NCI-H2227 (cell line): ENCODE data around the gene NFIX.

Experiments
- DNase-seq: peaks from one replicate; lab custom pipeline; 2025; ENCODE audit not compliant: unreplicated experiment; lab: John Stamatoyannopoulos, UW

The NFIX gene

DNA sequence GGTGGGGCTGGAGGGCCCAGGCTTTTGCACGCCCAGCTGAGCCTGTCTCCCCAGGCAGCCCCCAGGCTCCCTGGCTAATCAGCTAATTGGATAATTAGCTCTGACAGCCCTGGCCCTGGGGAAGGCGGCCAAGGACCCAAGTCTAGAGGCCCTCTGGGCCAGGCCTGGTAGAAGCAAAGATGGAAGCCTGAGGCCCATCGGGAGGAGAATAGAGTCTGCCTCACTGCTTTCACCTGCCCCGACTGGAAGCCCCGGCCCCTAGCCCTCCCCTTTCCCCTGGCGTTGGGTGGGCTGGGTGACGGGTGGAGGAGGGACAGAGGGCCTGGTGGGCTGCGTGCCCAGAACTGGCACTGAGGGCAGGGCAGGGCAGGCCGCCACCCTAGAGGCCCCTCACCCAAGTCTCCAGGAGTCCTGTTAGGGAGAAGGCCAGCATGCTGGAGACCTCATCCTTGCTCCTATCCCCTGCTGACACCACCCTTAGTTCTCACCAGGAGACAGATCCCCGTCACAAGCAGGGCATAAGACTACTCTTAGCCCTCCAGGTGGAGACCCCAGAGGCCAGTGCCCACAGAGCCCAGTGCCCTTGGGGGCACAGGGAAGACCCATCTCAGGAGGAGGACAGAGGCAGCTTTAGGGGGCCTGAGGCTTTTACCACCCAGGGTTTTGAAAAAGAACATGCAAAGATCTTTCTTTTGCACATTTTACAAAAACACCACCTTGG, 95.4 kb downstream of the NFIX start:
- DNase-seq = no peak

- DNase-seq = no peak
These were observed 96.3 kb downstream of the NFIX start for GRCh38 chr19:13091400-13092157.

- no peak for DNase-seq
These were observed 96.9 kb downstream of the NFIX start for GRCh38 chr19:13092158-13092543.

GRCh38 chr19:13092606-13093235, 97.4 kb downstream of the NFIX start:
- no peak for DNase-seq

DNA sequence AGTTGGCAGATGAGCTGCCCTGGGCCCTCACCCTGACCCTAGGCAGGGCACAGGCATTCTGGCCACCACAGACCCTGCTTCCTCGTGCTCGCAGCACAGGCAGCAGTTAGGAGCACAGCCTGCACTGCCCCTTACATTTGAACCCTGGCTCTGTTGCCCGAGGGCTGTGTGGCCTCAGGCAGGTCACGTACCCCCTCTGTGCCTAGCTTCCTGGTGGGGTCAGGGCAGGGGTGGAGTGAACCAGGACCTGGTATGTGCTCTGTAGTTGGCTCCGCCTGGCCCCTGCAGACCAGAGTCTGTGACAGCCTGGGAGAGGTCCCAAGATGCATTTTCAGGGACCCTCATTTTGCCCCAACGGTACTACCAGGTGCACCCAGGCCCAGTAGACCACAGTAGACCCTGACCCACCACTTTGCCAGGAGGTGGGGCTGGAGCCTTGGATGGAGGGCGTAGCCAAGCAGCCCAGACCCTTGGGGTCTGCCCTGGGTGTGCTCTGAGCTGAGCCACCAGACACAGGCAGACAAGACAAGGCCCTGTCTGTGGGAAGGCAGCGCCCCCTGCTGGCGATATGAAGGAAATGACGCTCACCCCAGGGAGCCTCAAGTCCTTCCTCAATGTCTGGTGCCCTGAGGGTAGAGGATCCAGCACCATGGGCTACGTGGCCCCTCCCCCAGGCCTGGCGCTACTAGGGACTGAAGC, 98.3 kb downstream of the NFIX start:
- peak; percentile 81 for DNase-seq

DNA sequence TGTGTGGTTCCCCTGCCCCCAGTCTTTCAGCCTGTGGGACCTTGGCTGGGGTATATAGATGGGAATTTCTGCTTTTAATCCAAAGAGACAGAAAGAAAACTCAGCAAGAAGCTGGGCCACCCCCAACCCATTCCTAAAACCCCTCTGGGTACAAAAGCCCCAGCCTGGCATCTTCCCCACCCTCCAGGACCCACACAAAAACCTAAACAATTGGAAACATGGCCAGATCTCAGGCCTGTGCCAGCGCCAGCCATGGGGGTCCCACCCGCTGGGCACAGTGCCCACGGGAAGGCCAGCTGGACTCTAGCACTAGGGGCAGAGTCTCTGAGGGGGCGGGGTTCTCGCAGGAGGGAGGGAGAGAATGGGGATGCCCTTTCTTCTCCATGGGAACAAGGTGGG, 98.8 kb downstream of the NFIX start:
- no peak for DNase-seq

DNA sequence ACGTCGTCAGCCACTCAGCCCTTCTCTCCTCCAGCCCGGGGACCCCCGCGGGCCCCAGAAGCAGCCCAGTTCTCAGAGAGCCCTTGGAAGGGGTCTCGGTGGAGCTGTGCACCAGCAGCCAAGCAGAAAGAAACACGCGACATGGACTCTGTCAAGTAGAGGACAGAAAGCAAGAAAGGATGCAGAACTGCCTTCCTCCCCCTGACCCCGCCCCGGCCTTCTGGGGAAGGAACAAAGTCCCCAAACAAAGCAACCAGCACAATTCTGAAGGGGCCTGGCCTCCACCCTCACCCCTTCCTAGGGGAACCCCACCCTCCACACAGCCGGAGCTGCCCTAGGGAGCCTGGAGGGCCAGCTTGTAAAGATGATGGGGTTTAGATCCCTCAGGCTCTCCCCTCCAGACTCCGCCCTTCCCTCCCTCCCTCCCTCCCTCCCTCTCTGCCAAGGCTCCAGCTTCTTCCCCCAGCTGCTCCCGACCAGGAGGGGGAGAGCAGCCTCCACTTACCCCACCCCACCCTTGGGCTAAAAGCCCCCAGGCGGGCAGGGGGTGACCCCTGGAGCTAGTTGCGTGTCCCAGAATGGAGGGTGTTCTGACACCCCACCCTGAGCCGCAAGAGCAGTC, 99.6 kb downstream of the NFIX start:
- peak; percentile 21 for DNase-seq

DNA sequence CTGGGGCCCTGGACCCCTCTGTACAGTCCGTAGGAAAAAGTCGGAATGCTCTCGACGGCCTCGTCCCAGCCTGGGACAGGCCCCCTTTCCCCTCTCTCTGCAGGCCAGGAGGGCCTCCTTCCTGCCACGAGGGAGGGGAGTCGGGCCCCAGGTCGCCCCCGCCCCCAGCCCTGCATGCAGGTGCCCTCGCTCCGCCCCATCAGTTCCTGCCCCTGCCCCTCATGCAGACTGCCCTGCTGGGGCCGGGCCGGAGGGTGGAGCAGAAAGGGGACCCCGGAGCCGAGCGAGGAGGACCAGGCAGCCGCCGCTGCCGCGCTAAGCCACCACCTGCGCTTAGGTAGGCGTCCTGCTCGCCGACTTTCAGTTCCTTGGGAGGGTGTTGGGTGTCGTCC, 100.1 kb downstream of the NFIX start:
- DNase-seq = no peak

DNA sequence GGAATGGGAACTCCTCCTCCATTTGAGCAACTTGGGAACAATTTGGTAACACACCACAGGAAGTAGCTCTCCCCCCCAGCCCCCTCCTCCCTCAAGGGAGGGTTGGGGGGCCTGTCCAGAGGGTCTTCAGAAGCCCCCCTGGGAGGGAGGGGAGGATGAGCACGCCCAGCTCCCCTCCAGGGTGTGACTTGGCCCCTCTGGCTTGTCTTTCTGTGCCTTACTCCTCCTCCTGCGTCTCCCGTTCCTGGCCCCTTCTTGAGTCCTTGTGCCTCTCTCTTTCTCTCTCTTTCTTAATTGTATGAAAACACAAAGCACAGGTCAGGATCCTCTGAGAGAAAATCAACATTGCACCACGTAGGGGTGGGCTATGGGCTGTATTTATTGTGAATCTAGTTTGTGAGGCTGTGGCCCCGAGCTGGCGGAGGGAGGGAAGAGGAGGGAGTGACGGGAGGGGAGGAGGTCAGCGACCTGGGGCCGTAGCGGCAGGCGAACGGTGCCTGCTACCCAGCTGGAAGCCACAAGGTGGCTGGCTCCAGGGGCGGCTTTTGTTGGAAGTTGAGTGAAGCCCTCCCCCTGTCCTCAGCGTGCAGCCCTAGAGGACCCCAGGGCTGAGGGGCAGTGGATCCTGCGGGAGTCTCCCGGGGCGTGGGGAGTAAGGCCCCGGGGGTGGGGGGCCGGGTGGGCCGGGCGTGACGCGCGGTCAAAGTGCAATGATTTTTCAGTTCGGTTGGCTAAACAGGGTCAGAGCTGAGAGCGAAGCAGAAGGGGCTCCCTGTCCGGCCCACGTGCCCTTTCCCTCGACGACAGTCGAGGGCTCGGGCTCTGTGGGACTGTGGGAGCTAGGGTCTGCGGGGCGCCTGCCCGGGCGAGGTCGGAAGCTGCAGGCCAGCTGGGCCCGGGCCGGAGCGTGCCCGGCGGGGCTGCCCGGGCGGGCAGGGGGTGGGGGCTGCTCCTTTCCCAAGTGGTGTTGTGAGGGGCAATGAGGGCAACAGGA, 101.0 kb downstream of the NFIX start:
- no peak for DNase-seq

GRCh38 chr19:13097033-13097462, 101.8 kb downstream of the NFIX start:
- DNase-seq = no peak

DNA sequence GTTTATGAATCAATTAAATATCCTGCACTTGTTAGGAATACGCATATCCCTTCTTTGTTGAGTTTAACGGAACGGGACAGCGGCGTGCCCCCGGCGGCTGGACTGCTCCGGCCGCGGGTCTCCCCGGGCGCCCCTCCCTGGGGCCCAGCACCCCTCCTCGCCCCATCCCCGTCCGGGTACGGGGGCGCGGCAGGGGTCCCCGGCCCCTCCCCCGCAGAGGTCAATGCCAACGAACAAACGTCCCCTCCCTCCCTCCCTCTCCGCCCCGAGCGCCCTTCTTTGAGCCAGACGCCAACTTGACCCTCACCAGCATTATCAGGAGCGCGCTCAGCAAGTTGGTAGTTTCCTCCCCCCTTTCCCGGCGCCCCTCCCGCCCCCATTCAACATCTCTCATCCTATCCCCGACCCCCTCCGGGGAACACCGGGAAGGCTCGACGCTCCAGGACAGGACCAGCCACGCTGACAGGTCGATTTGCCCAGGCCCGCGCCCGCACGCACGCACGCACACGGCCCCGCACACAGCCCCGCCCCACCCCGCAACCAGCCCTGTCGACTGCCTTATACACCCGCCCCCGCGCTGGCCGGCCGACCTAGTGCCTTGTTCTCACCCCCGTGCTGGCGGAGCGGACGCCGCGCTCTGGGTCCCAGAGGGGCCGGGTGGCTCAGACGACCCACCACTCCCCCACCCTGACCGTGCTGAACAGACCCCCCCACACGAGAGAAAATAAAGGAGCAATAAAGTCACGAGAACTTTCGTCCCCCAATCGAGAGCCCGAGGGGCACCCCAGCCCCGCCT, 102.4 kb downstream of the NFIX start:
- no peak for DNase-seq

GRCh38 chr19:13098277-13099072, 103.2 kb downstream of the NFIX start:
- no peak for DNase-seq

DNA sequence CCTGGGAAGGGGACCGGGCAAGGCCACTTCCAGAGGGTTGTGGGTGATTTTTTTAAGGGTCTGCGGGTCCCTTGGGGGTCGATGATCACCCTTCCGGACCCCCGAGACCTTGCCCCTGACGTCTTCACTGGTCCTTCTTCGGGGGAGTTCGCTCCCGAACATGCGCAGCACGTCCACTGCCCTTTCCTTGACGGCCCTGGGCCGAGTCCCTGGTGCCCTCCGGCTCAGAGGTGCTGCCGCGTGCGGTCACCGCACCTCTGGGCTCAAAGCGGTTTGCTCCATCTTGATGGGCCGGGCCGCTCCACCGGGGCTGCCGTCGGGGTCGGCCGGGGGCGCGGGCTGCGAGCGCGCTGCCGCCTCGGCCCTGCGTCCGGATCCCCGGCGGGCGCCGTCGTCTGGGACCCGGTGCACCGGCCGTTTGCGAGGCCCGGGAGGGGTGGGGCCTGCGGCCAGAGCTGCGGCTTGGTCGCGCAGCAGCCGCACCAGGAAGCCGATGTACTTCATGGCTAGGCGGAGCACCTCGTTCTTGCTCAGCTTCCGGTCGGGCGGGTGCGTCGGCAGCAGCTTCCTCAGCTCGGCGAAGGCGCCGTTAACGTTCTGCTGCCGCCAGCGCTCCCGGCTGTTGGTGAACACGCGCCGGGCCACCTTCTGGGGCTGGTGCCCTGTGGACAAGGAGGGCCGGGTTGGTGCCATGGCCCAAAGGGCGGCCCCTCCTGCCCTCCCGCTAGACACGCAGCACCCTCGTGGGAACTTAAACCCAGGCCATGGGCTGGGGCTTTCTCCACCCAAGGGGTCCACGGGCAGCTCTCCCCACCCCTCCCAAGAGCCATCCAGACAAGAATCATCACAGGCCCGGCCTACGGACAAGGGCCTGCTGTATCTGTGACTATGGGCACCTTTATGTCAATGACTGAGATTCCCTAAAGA, 104.1 kb downstream of the NFIX start:
- no peak for DNase-seq

DNA sequence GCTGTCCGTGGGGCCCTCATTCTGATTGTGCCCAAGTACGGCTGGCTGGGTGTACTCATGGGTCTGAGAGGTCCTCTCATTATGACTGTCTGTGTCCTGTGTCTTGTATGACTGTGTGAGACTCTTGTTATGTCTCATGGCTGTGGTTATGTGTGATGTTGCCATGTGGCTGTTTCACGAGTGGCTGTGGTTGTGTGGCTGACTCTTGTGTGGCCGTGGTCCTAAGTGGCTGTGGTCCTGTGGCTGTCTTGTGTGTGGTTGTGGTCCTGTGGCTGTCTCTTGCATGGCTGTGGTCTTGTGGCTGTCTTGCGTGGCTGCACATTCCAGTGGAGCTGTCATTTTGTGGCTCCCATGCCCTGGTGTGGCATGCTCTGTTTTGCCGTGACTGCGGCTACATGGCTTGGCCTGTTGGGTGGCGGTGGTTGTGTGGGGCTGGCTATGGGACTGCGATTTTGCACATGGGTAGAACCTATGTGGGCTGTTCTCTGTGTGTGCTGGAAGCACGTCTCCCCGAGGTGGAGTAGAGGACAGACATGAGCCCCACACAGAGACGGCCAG, 104.8 kb downstream of the NFIX start:
- DNase-seq = no peak

DNA sequence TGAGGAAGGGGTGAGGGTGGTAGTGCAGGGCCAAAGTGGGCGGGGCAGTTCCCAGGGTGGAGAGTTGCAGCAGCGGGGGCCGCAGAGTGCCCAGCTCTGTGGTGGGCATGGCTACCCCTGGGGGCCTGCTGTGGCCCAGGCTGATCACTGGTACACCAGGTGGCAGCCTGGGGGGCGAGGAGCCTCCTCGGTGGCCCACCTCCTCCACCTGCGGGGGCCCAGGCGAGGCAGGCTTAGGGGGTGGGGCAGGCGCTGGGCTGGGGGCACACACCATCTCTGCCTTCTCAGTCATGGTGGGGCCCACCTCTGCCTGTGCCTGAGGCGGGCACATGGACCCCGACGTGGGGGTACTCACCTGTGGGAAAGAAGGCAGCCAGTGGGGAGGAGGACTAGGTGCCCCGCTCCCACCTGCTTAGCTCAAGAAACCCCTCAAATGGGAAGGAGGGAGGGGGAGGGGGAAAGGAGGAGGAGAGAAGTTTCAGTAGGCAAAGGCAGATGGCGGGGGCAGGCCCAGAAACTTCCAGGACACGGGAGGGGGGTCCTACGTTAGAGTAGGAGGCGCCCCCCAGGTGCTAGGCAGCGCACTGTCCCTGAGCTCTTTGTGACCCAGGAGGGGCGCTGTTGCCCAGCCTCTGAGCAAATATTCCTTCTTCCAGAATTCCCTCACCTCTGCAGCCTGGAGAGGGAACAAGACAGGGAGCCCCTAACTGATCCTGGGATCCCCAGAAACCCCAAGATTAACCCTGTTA, 105.7 kb downstream of the NFIX start:
- no peak for DNase-seq
